COLO668 (cell line): ENCODE measurements around the gene SHROOM3.

Experiments used
- DNase-seq: peaks from one replicate; lab custom pipeline; 2025; ENCODE audit not compliant: unreplicated experiment; lab: John Stamatoyannopoulos, UW

Gene SHROOM3

DNA sequence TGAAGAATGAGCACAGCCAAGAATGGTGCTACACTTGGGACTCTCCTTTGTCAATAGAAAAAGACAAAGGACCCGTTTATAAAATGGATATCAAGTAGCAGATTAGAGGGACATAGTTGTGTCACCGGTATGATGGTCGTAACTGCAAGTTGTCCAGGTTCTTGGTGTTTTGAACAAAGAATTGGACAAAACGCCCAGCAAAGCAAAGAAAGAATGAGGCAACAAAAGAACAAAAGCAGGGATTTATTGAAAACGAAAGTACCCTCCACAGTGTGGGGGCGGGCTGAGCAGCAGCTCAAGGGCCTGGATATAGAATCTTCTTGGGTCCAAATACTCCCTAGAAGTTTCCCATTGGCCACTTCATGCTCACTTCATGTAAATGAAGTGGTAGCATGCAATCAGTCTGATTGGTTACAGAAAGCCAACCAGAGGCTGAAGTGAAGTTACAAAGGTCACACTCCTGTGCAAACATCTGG, 54.7 kb downstream of the SHROOM3 start:
- DNase-seq: no peak

GRCh38 chr4:76492055-76492454, 57.0 kb downstream of the SHROOM3 start:
- no peak for DNase-seq

DNA sequence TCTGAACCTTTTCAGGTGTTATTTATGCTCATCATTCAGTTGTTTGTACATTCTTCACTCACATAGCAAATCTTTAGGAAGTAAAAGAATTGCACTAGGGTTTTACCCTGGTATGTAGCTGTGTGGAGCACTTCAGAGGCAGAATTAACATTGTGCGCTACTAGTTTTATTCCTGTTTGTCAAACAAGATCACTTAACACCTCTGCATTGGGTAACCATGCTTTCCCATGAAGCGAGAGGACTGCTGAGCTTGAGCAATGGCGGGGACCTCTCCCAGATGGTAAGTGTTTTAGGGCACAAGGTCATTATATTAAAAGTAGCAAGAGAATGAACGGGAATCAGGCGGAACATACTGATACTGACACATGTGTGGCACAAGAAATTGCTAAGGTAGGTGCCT, 59.2 kb downstream of the SHROOM3 start:
- no peak for DNase-seq

GRCh38 chr4:76494871-76495590, 60.0 kb downstream of the SHROOM3 start:
- no peak for DNase-seq

DNA sequence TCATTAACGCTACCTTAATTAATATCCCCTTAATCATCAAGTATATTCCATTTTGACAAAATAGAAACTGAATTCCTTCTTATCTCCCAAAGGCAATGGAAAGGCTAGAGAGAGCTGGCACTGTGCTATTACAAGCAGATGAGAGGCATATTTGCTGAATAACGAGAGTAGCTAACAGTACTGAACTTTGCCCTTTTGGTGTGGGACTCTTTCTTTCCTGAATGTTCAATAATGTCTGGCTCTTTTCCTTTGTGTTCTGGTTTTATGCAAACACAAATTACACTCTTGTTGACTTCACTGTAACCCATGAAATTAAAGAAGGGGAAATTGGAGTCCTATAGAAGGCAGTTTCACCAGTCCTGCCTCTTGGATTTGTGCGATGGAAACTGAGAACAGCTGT, 63.5 kb downstream of the SHROOM3 start:
- no peak for DNase-seq

GRCh38 chr4:76499461-76499860, 64.4 kb downstream of the SHROOM3 start:
- DNase-seq: no peak

DNA sequence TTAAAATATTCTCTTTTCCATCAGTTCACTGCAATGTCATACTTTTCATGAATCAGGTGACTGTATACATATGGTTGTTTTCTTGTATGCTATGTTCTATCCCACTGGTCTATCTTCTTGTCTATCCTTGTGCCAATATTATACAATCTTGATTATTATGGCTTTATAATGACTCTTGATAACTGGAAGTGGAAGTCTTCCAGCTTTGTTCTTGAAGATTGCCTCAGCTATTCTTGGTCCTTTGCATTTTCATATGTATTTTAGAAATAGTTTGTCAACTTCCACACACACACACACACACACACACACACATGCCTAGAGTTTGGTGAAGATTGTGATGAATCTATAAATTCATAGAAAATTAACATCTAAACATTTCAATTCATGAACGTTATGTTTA, 67.9 kb downstream of the SHROOM3 start:
- no peak for DNase-seq

DNA sequence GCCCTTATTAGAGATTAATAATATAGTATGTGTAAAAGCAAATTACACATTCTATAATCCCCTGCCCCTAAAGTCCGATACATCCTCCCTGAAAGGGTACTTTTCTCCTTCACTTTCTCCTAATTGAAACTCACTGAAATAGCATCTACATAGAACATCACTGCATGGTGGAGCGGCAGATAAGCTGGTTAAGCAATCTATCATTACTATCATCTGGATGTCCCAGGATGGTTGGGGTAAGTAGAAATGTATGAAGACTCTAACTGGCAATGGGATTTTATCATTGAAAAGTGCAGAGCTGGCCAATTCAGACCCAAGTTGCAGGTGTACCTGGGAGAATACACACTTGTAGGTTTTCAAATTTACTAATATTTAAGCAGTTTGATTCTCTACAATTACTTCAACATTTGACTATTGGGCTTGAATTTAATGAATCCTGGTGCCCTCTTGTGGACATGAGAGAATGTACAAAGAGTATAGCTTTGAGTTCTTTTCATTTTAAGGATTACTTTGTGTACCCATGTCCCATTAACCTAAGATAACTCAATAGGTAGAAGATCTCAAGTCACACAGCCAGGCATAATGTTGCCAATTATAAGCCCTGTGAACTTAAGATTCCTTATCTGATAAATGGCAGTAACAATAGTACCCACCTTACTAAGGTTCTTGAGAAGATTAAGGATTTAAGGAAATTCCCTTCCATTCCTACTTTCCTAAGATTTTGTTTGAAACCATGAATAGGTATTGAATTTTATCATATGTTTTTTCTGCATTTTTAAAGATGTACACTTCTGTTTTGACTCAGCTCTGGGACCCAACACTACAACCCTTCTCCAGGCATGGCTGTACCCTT, 69.8 kb downstream of the SHROOM3 start:
- no peak for DNase-seq

- no peak for DNase-seq
Observed at GRCh38 chr4:76511947-76512346, 76.9 kb downstream of the SHROOM3 start.

DNA sequence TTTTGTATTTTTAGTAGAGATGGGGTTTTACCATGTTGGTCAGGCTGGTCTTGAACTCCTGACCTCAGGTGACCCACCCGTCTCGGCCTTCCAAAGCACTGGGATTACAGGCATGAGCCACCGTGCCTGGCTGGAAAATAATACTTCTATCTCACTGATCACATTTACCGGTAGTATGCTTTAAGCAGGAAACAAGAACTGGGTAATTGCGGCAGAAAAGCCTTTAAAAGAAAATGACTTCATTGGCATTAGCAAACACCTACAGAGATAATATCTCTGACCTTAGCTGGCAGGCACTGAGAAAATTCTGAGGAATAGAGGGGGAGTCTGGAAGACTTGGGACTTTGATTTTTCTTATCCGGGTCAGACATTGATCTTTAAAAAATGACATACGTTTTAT, 78.5 kb downstream of the SHROOM3 start:
- DNase-seq: no peak

- DNase-seq: no peak
Observed at GRCh38 chr4:76514087-76514486, 79.1 kb downstream of the SHROOM3 start.

DNA sequence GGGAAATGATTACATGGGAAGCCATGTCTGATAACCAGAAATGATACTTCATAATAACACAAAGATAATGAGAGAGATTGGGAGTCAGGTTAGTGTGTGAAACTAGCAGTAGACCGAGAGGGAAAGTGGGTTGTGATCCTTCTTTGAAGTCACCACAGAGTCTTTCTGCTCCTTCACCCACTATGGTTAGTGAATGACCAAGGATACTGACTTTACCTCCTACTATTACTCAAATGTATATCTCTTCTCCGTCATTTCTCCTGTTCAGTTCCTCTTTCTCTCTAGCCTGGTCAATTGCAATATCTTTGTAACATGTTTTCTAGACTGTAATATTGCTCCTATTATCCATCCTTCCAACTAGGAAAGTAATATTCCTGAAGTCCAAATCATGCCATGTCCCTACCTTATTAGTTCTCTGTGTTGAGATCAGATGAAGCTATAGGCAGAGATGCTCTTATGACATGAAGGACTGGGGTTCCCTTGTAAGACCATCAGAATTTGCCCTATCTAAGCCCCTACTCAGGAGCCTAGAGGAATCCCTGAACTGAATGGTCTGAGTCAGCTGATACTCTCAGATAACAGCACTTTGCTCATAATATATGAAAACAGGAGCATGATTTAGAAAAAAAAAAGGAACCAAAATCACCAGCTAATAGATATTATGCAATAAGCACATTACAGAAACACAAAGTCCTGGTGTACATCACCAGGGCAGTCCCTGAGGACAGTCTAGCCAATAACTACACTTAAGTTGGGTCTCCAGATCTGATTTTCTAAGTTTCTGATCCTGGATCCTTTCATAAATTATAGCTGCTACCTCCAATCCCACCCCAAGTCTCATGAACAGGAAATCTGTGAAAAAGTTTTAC, 81.2 kb downstream of the SHROOM3 start:
- no peak for DNase-seq

DNA sequence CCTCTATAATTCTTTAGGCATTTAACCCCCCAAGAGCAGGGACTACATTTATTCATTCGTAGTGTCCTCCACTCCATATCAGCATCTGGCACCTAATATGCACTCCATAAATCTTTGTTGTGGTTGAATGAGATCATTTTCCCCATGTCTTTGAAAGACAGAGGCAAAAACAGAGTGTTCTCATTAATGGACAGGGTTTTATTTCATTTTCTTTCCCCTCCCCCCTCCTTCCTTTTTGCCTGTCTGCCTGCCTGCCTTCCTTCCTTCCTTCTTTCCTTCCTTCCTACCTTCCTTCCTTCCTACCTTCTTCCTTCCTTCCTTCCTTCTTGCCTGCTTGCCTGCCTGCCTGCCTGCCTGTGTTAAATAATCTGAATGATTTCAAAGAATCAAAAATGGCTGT, 83.2 kb downstream of the SHROOM3 start:
- DNase-seq: no peak

- DNase-seq: no peak
Observed at GRCh38 chr4:76523593-76523992, 88.6 kb downstream of the SHROOM3 start.

DNA sequence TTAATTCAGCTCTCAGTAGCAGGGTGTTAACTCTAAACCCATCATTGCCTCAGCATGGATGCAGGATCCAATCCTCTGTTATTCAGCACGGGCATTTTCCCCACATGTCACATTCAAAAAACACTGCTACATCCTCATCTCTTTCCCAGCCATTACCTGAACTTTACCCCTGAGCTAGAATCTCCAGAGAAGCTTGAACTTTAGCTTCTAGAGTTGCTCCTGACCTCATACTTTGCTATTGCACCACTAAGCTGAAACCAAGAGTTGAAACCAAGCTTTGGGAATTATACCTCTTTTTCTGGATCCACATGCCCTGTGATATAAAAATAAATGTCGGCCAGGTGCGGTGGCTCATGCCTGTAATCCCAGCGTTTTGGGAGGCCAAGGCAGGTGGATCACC, 90.7 kb downstream of the SHROOM3 start:
- DNase-seq: no peak

DNA sequence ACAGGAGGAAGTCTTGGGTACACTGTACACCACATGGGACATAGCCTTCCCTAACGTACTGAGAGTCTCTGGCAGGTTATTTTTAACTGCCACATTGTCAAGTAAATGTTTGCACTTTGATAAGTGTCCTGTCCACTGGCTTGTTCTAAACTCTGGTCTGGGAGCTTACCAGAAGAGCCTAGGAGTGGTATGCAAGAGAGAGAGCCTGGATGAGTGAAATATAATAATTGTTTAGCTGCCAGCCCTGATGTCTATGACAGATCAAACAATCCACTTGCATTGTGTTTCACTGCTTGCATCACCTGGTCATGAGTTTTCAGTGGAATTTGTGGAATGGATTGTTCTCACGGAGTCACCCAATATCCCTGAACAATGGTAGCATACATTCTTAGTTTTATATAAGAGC, 91.6 kb downstream of the SHROOM3 start:
- DNase-seq: peak; percentile 55

- DNase-seq: no peak
Observed at GRCh38 chr4:76527666-76528065, 92.6 kb downstream of the SHROOM3 start.

DNA sequence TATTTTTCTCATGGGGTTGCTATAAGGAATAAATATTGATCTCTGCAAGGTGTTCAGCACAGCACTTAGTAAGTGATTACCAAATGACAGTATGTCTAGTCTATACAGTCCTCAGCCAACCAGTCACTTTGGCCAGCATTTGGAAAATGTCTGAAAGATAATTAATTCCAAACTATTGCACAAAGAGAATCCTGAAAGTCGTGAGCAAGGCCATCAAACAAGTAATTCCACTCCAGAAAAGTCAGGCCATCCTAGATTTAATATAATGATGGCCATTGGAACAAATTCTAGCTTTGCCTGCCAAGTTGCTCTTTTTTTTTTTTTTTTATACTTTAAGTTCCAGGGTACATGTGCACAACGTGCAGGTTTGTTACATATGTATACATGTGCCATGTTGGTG, 96.6 kb downstream of the SHROOM3 start:
- no peak for DNase-seq

DNA sequence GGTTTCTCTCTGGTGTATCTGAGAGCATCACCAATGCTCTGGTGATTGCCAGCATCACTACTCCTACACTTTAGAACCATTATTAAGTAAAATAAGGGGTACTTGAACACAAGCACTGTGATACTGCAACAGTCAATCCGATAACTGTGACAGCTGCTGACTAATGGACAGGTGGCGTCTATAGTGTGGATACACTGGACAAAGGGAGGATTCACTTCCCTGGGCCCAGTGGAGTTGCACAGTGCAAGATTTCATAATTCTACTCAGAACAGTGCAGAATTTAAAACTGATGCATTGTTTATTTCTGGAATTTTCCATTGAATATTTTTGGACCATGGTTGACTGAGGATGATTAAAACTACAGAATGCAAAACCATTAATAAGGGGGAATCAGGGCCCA, 97.8 kb downstream of the SHROOM3 start:
- DNase-seq: no peak

- no peak for DNase-seq
Observed at GRCh38 chr4:76533314-76533713, 98.3 kb downstream of the SHROOM3 start.

GRCh38 chr4:76535603-76536372, 100.8 kb downstream of the SHROOM3 start:
- DNase-seq: peak; percentile 25
